ENCODE measurements around the gene OR51T1.
"Not testable (repeated sequence)": the region's sequence is repeated elsewhere in the genome, so short reads cannot be mapped to it uniquely, and the experiment has no call there.

The OR51T1 gene, protein sequence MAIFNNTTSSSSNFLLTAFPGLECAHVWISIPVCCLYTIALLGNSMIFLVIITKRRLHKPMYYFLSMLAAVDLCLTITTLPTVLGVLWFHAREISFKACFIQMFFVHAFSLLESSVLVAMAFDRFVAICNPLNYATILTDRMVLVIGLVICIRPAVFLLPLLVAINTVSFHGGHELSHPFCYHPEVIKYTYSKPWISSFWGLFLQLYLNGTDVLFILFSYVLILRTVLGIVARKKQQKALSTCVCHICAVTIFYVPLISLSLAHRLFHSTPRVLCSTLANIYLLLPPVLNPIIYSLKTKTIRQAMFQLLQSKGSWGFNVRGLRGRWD

DNA sequence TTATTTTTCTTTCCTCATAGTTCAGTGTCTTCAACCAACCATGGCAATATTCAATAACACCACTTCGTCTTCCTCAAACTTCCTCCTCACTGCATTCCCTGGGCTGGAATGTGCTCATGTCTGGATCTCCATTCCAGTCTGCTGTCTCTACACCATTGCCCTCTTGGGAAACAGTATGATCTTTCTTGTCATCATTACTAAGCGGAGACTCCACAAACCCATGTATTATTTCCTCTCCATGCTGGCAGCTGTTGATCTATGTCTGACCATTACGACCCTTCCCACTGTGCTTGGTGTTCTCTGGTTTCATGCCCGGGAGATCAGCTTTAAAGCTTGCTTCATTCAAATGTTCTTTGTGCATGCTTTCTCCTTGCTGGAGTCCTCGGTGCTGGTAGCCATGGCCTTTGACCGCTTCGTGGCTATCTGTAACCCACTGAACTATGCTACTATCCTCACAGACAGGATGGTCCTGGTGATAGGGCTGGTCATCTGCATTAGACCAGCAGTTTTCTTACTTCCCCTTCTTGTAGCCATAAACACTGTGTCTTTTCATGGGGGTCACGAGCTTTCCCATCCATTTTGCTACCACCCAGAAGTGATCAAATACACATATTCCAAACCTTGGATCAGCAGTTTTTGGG is at the start of gene OR51T1:
Gene OR51T1, plus strand, starts transcription at position 41 of the 641 bp plus-strand sequence. Its CDS starts 0 bp downstream, at position 41.
- no peak for DNase-seq (ENCODE audit: low read depth in 3 of 3)

DNA sequence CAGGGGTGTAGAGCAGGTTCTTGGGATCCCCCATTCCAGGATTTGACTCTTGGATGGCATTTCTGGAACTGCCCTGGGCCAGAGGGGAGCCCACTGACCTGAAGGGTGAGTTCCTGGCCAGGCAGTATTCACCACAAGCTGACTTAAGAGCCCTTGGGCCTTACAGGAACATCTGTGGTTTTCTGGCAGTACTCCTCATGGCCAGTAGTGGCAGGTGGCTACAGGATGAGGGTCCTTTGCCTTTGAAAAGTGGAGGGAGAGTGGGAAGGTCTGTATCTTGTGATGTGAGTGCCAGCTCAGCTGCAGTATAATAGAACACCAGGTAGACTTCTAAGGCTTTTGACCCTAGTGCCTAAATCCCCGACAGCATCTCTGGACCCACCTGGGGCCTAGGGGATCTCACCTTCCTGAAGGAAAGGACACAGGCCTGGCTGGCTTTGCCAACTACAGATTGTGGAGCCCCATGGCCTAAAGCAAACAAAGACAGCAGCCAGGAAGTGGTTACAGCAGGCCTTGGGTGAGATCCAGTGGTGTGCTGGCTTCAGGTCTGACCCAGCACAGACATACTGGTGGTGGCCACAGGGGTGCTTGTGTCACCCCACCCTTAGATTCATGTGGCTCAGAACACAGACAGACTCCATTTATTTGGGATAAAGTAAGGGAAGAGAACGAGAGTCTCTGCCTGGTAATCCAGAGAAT is 41.7 kb upstream of the OR51T1 start:
- no peak for DNase-seq (ENCODE audit: low read depth in 3 of 3)

DNA sequence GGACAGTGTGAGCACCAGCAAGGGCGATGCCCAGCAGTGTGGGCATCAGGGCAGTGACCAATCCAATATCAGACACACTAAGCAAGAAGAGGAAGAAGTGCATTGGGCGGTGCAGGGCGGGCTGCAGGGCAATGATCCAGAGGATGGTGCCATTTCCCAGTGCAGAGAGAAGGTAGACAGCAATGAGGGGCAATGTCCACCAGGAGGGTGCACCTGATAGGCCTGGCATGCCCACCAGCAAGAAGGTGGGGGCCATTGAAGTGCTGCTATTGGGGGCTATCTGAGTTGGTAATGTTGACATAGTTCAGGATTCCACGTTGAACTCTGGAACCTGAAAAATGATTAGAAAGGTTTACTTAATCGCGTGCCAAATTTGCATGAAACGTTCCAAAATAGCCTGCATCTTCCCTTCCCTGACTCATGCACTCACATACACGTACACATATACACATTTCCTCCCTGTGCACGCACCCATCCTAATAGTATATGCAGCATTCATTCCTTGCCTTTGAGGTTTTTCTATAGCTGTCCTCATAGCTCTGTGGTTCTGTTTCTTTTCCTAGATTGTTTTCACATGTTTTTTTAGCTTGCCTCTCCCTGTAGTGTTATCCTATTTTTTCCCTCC is 32.7 kb upstream of the OR51T1 start, which contains the start of gene OR51S1:
Gene OR51S1, minus strand, starts transcription at position 301 of the 625 bp plus-strand sequence. Its CDS starts 0 bp downstream, at position 301.
- no peak for DNase-seq (ENCODE audit: low read depth in 3 of 3)

DNA sequence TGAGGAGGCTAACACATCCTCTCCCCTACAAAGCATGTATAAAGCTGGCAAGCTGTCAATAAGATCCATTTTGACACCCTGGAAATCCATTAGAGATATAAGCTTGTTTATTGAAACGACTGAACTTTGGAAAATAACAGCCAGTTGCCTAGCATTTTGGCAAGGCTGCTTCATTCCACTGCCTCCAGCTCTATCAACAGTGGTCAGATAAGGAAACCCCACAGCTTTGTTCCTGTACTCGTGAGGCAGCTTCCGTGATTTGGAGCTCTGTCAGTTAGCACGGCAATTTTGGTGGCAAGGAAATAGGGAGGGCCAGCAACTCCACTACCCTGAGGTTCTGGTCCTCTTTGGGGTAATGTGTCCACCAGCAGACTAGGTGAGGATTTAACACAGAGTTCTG is 30.7 kb upstream of the OR51T1 start:
- DNase-seq (ENCODE audit: low read depth in 3 of 3), result no peak

DNA sequence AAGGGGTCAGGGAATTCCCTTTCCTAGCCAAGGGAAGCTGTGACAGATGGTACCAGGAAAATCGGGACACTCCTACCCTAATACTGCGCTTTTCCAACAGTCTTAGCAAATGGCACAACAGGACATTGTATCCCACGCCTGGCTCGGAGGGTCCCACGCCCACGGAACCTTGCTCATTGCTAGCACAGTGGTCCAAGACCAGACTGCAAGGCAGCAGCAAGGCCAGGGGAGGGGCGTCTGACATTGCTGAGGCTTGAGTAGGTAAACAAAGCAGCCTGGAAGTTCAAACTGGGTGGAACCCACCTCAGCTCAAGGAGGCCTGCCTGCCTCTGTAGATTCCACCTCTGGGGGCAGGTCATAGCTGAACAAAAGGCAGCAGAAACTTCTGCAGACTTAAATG is 27.4 kb upstream of the OR51T1 start:
- not testable (repeated sequence) for DNase-seq (ENCODE audit: low read depth in 3 of 3)

DNA sequence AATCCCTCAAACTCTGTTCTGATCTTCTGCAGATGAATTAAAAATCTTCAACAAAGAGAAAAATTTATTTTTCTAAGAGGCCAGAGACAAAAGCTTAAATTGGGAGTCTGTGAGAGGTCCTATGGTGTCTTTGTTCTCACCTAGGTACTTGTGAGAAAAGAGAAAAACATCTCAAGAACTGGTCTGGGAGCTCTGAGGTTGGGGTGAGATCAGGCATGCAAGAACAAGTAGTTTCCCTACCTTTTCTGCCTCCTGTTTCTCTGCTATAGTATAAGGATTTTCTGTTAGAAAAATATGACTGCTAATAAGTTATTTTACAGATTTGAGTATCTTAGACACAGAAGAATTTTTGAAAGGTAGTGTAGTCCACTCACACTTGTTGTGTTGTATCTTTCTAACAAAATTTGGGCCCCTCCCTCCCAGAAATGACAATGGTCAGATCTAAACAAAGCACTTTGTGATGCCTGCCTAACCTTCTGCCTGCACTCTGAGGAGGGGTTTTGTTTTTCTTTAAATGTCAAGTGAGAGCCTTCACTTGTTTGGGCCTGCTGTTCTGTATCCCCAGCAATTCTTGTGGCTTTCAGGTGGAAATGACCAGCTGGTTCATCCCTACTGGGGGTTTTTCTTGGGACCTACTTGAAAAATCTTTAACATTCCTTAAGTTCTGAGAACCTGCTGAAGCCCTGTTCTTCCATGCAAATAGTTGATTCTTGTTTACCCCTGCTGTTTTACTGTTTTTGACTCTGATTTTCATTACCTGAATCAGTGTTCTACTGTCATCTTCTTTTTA is 19.1 kb upstream of the OR51T1 start:
- no peak for DNase-seq (ENCODE audit: low read depth in 3 of 3)

DNA sequence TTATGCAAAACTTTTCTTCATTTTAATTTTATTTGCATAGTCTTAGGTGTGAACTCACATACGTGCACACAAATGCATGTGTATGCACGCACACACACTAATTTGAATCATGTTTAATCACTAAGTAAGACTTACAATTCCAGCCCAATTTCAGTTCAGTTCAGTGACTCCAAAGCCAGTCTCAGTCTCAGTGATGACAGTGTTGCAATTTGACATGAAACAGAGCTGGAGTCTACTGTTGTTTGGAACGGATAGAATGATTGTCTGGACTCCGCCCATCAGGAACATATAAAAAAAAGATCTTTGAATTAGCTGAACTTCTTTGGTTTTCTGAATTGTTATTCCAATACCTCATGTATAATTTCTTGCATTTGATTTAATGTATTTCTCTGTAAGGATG is 17.8 kb upstream of the OR51T1 start:
- no peak for DNase-seq (ENCODE audit: low read depth in 3 of 3)

DNA sequence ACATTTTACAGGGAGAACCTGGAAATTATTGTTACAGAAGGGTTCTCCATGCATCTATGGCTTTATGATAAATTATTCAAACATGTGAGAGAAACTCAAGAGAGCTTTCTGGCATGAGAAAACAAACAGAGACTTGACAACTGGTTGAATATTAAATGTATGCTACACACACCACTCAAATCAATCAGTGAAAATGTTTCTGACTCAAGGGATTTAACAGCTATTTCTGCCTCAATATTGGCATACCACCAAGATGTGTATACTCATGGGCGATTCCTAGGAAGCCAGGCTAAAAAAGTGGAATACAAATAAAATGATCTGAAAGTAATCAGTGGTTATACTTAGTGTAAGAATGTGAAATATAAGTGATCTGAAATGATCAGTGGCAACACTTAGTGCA is 15.8 kb upstream of the OR51T1 start:
- DNase-seq (ENCODE audit: low read depth in 3 of 3), result no peak

DNA sequence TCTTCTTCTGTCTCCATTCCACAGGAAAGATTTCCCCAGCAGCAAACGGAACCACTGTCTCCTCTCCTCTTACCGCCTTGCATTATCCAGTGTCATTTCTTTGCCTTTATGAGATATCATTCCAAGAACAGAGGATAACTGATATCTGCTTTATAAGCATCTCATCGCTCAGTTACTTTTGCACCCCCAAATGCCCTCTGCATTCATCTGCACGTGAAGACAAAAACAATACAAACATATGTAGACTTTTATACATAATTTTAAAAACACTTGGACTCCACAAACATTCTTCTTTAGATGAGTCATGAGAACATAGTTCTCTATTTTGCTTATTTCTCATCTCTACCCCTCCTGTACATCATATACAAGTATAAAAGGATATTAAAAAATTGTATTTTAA is 512 bp upstream of the OR51T1 start:
- no peak for DNase-seq (ENCODE audit: low read depth in 3 of 3)

DNA sequence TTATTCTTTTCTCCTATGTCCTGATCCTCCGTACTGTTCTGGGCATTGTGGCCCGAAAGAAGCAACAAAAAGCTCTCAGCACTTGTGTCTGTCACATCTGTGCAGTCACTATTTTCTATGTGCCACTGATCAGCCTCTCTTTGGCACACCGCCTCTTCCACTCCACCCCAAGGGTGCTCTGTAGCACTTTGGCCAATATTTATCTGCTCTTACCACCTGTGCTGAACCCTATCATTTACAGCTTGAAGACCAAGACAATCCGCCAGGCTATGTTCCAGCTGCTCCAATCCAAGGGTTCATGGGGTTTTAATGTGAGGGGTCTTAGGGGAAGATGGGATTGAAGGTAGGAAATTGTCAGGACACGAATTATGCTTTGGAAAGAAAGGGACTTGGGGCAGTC is 843 bp downstream of the OR51T1 start:
- no peak for DNase-seq (ENCODE audit: low read depth in 3 of 3)

DNA sequence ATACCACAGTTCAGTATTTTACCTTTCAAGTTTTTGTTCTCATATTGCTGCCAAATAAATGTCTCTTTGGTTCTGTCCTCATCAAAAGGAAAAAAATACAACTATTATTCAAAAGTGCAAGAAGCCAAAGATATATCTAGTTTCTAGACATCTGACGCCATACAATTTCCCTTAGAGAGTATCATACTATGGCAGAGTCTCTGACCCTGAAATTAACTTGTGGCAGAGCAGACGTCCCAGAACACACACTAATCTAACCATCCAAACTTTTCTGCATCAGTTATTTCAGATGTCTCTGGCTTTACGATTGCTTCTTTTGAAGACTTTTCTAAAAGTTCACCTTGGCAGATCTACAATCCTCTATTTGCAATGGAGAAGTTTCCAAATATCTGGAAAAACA is 2.7 kb downstream of the OR51T1 start:
- no peak for DNase-seq (ENCODE audit: low read depth in 3 of 3)

DNA sequence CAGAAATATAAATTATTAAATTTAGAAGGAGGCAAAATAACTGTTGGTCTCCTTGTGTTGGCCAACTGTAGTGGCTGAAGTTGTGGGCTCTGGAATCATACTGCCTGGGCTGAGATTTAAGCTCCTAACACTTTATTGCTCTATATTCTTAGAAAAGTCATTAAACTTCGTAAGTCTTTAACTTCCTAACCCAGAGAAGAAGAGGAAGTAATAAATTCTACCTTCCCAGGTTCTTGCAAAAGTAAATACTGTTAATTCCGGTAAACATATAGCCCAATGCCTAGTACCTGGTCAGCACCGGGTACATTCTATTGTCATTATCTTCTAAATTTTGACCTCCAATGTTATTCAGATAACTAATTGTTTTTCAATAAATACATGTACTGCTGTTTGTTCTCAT is 4.5 kb downstream of the OR51T1 start:
- DNase-seq (ENCODE audit: low read depth in 3 of 3), result no peak

DNA sequence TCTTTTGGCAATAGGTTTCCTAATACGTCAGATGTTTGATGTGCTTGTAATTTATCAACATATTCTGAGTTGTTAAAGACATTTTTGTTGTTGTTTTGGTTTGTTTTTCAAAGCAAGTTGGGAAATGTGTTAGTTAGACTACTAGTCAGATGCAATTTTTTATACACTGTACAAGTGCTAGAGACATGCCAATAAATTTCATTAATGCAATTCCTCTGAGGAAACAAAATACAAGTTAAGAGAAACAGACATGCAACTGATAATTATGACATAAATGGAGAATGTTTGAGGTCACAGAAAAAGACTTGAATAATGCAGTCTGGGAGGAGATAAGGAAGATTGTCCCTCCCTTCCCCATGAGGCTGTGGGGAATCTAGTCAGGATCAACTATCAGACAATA is 5.9 kb downstream of the OR51T1 start:
- no peak for DNase-seq (ENCODE audit: low read depth in 3 of 3)

DNA sequence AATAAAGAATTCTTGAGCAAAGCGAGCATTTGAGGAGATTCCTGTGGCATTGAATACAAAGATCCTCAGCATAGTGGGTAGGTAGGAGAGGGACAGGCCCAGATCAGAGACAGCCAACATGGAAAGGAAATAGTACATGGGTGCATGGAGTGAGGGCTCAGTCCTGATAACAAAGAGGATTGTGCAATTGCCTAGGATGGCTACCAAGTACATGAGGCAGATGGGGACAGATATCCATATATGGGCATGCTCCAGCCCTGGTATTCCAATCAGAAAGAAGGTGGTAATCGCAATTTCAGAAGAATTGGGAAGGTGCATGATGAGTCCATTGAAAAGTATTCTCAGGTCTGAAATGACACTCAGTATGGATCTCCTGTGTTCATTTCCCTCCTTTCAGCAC is 8.6 kb downstream of the OR51T1 start:
- DNase-seq (ENCODE audit: low read depth in 3 of 3), result no peak

DNA sequence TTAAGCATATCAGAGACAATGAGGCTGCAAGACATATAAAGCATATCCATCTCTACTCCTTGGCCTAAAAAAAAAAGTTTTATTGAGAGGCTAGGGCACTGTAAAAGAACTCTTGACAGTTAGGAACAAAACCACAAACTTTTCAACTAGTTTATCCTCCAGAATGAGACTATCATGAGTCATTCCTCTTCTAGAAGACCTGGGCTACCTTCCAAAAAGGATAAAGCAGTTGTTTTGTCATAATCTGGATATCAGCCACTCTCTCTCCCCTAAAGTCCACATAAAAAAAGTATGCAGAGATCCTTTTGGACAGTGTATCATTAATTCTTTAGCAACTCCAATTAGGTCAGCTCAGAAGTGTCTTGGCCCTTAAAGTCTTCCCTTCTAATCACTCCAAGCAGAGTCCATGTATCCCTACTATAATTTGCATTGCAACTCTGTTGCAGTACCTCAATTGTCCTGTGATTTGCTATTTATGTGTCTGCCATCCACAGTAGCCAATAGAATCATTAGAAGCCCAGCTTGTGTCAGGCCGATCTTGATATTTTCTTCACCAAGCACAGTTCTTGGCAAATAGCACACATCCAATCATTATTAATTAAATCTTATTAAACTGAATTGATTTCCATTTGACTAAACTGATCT is 10.4 kb downstream of the OR51T1 start:
- no peak for DNase-seq (ENCODE audit: low read depth in 3 of 3)

DNA sequence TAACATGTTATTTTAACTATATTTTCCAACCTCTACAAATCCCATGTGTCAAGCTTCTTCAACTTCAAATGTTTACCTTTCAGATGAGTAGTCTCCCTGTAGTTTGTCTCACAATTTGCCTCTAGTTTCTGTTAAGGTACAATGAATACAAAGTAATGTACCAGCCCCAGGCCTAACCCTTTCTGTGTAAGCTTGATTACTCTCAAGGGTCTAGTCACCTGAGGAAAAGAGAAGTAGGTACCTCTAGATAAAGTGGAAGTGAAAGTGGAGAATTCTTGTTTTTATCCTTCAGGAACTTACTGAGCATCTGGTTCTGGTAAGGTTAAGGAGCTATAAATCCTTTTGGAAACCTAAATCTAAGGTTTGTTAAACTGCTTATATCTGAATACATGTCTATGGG is 21.8 kb downstream of the OR51T1 start, which contains the start of gene OR51A7:
Gene OR51A7, plus strand, starts transcription at position 300 of the 400 bp plus-strand sequence. CDS start 3,587 bp downstream, outside the sequence.
- DNase-seq (ENCODE audit: low read depth in 3 of 3), result no peak

DNA sequence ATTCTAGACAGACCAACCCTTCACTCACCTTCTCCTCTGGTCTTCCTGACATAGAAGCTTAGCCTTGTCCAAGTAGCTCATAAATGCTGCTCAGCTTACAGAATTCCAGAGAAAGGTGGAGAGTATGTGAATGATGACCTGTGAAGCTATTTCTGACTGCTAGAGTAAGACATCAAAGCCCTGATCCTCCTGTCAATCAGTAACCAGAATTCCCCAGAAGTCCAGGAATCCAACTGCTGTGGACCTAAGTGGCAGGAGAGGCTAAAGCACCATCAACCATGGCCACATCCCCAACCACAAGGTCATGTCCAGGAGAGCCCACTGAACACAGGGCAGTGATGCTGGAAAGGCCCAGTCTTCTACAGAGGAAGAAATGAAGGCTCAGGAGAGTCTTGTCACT is 34.9 kb downstream of the OR51T1 start:
- no peak for DNase-seq (ENCODE audit: low read depth in 3 of 3)

DNA sequence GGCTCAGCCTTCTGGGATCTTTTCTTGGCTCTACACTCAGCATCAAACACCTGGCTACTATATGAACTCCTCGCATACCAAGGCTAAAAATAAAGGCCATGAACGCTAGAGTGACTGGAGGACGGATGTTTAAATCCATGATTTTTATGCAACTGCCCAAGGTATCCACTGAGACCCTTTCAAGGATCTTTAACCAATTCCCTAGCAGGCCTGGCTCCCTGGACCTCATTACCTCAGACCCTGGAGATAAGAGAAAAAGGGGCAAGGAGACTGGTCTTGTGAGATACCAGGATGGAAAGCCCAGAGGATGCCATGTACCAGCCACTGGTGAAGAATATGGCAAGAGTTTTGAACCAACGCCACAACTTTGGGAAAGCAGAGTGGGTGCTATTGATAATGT is 37.5 kb downstream of the OR51T1 start, which contains the start of gene OR51G2:
Gene OR51G2, minus strand, starts transcription at position 101 of the 400 bp plus-strand sequence. CDS start 3,687 bp downstream, outside the sequence.
- DNase-seq (ENCODE audit: low read depth in 3 of 3), result no peak

DNA sequence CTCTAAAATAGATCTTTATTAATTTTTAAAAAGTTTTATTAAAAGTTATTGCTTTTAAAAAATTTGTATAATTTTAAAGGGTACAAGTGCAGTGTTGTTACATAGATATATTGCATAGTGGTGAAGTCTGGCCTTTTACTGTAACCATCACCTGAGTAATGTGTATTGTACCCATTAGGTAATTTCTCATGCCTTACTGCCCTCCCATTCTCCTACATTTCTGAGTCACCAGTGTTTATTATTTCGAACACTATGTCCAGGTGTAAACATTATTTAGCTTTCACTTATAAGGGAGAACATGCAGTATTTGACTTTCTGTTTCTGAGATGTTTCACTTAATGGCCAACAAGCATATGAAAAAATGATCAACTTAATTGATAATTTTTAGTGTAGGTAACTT is 40.1 kb downstream of the OR51T1 start:
- no peak for DNase-seq (ENCODE audit: low read depth in 3 of 3)

DNA sequence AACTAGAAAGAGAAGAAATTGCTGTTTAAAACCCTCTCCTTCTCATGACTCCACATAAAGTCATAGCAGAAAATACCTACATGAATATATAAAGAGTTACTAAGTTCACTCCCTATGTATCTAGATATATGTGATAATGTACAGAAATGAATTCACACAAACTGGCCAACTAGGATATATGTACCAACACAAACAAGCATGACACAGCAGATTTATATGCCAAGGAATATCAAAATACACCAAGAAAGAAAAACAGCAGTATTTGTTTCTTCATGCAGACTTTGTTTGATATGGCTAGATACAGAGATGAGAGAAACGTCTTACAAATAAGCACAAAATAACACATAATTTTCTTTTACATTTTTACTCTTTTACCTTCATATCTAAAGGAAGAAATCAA is 40.6 kb downstream of the OR51T1 start:
- no peak for DNase-seq (ENCODE audit: low read depth in 3 of 3)

DNA sequence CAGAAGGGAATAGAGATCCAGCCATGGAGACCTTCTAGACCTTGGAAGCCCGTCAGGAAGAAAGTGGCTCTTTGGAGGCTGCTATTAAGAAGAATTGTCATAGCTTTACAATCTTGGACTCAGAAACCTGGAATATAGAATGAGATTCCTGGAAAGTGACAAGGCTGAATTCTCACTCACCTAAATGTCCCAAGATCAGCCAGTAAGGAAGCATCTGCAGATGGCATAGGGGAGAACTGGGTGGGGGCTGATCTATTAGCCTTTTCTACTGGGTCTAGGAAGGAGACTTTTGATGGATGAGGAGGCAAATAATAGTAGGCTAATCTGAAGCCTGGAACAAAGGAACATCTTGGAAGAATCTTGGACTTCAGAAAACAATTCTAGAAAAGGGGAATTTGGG is 42.5 kb downstream of the OR51T1 start, which contains the start of gene OR51G1:
Gene OR51G1, minus strand, starts transcription at position 101 of the 400 bp plus-strand sequence. Its CDS starts 0 bp downstream, at position 101.
- DNase-seq (ENCODE audit: low read depth in 3 of 3), result no peak
